Measurements from ENCODE around the gene FUZ.

The FUZ gene

DNA sequence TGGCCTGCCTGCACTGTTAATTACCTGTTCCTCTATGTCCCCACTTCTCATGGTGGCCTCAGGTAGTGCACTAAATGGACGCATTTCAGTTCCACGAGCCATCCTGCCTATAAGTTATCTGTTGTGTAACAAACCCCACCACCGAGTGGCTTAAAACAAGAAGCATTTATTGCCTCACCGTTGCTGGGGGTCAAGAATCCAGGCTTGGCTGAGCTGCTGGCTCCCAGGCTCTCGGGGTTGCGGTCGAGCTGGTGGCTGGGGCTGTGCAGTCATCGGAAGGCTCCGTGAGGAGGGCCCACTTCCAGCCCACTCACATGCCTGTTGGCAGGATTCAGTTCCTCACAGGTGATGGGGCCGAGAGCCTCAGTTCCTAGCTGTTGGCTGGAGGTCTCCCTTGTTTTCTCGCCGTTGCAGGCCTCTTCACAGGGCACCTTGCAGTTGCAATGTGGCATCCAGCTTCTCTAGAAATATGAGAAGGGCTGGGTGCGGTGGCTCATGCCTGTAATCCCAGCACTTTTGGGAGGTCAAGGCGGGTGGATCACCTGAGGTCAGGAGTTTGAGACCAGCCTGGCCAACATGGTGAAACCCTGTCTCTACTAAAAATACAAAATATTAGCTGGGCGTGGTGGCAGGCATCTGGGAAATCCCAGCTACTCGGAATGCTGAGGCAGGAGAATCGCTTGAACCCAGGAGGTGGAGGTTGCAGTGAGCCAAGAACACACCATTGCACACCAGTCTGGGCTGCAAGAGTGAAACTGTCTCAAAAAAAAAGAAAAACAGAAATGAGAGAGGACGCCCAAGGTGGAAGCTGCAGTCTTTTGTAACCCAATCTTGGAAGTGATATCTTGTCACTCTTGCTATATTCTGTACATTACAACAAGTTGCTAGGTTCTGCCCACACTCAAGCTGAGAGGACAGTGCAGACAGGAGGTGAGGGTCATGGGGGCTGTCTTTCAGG, 31.3 kb upstream of the FUZ start:
- no peaks in the 10 kb centered on the region for H3K27me3 Mint-ChIP-seq
- no peak overlapping the region for H3K4me3 Mint-ChIP-seq
- H3K4me1 Mint-ChIP-seq, result peaks cover 16% of the 10 kb centered on the region

DNA sequence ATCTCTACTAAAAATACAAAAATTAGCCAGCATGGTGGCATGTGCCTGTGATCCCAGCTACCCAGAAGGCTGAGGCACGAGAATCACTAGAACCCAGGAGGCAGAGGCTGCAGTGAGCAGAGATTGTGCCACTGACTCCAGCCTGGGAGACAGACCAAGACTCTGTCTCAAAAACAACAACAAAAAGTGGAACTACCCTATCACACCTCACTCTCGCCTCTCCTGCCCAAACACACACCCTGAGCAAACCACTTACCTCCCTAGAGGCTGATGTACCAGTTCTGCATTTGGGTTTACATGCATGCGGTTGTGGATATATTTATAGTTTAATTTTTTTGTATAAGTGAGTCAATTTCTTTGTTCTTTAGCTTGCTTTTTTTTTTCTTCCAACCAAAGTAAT, 30.2 kb upstream of the FUZ start:
- no peaks in the 10 kb centered on the region for H3K9me3 Mint-ChIP-seq
- peaks cover 4% of the 10 kb centered on the region for H3K4me1 Mint-ChIP-seq
- DNase-seq (no peak), ATAC-seq (no peak)
- H3K27me3 Mint-ChIP-seq, result no peaks in the 10 kb centered on the region
- H3K27ac Mint-ChIP-seq, result no peak overlapping the region
- peaks cover 11% of the 10 kb centered on the region for H3K36me3 Mint-ChIP-seq (ENCODE audit: low read depth)
- H3K4me3 Mint-ChIP-seq, result no peak overlapping the region

More for the DNA sequence above, 31.3 kb upstream of the FUZ start:
- Mint-ChIP-seq H3K9me3 (peaks cover 4% of the 10 kb centered on the region), H3K27ac (no peak overlapping the region), H3K36me3 (ENCODE audit: low read depth) (peaks cover 5% of the 10 kb centered on the region)
- ATAC-seq, result no peak
- no peak for DNase-seq

DNA sequence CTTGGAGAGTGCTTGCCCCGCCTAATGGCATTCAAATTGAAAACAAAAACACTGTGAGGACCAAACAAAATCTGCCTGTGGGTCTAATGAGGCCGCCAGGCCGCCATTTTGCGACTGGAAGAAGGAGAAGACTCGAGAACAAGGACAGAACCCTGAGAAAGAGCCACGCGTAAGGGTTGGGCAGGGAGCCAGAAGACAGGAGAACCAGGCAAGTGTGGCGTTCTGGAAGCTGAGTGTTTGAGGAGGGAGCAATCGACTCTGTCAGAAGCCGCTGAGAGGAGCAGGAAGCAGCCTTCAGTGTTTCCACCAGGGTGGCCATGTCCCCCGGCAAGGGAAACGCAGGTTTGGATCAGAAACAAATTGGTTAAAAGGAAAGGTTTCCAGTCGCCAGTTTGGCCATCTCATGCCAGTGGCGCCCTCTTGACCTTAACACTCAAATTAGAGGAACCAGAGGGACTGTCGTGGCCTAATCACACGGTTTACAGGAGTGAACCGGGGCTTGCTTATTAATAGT, 27.7 kb upstream of the FUZ start:
- ATAC-seq (no peak), DNase-seq (no peak)
- H3K4me1 Mint-ChIP-seq, result no peaks in the 10 kb centered on the region
- no peaks in the 10 kb centered on the region for H3K27me3 Mint-ChIP-seq
- no peak overlapping the region for H3K4me3 Mint-ChIP-seq
- H3K27ac Mint-ChIP-seq, result no peak overlapping the region
- no peaks in the 10 kb centered on the region for H3K9me3 Mint-ChIP-seq
- H3K36me3 Mint-ChIP-seq (ENCODE audit: low read depth), result peaks cover 19% of the 10 kb centered on the region

DNA sequence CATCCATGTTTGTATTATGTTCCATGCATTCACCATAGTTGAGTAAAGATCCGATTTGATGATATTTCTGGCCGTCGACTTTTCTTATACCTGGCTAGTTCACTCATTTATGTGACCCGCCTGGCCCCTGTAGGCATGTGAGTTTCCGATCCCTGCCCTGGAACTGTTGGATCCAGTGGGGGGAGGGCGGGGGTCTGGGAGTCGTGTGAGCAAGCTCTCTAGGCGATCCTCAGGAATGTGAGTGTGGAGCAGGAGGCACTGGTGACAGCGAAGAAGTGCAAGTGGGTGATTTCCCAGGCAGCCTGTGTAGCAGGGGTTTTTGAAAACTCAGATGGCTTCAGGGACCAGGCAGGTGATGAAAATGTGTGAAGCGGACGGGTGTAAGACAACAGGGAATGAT, 27.2 kb upstream of the FUZ start:
- no peak overlapping the region for H3K4me3 Mint-ChIP-seq
- no peak overlapping the region for H3K27ac Mint-ChIP-seq
- H3K36me3 Mint-ChIP-seq (ENCODE audit: low read depth), result peaks cover 19% of the 10 kb centered on the region
- ATAC-seq (no peak), DNase-seq (no peak)
- no peaks in the 10 kb centered on the region for H3K9me3 Mint-ChIP-seq
- H3K27me3 Mint-ChIP-seq, result no peaks in the 10 kb centered on the region
- no peaks in the 10 kb centered on the region for H3K4me1 Mint-ChIP-seq

DNA sequence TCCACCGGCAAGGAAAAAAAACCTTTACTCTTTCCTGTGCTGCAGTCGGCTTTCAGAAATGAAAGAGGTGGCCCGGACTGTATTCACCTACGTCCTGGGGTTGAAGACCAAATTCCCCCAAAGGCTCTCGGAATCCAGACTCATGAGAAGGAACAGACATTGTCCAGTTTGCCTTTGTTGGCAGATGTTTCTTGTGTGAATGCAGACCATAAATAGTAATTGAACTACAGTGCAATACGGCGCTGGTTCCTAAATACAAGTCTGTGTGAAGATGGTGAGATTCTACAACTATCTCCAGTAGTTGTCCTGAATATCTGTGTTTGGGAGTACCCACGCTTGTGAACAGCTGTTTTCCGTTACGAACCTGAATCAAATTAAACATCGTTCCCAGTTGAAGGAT, 26.6 kb upstream of the FUZ start:
- no peak for ATAC-seq
- Mint-ChIP-seq H3K36me3 (ENCODE audit: low read depth) (peaks cover 21% of the 10 kb centered on the region), H3K4me3 (no peak overlapping the region), H3K4me1 (no peaks in the 10 kb centered on the region), H3K27me3 (no peaks in the 10 kb centered on the region), H3K9me3 (no peaks in the 10 kb centered on the region), H3K27ac (no peak overlapping the region)
- DNase-seq, result no peak

DNA sequence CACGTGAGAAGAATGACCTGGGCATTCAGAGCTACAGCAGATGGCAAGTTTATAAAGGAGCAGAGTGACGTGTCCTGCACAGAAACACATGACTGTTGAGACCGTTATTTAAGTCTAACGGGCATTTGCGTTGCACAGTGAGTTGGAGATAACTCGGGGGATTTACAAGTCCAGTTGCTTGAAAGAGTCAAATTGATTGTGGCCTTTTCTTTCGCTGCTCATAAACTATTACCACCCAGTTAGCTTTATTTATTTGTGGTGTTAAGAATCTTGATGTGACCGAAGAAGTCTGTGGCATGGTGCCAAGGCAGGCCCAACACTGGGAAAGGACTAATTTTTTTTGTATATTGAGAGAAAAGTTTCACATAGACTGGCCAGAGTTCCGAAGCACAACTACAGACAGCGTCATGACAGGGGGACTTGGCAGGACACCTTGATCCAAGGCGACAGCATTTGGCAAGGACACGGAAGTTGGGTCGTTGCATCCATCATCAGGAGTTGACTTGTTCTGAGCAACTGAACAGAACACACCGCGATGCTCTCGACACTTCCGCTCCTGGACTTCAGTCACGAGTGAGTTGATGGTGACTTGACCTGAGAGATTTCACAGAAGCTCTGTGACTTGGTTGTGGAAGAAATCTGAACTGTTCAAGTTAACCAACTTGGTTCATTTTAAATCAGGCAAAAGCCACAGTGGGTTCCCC, 25.9 kb upstream of the FUZ start:
- Mint-ChIP-seq H3K27ac (no peak overlapping the region), H3K27me3 (no peaks in the 10 kb centered on the region), H3K4me3 (no peak overlapping the region), H3K4me1 (no peaks in the 10 kb centered on the region), H3K9me3 (no peaks in the 10 kb centered on the region), H3K36me3 (ENCODE audit: low read depth) (peaks cover 23% of the 10 kb centered on the region)
- DNase-seq, result no peak
- no peak for ATAC-seq

DNA sequence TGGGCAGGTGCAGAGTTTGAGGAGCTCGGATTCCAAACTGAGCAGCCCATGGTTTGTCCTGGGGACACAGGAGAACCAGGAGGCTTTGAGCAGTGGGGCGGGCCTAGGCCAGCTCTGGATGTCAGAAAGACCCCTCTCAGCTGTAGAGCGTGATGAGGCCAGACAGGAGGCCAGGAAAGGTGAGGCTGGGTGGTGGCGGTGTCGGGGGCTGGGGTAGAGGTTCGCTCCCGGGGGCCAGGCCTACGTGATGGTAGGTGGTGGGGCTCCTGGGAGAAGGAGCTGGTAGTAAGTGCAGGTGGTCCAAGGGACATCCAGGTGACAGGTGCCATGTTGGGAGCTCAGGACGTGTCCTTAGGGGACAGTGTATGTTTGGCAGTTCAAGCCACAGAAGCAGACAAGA, 24.3 kb upstream of the FUZ start:
- ATAC-seq (no peak), DNase-seq (no peak)
- Mint-ChIP-seq H3K9me3 (no peaks in the 10 kb centered on the region), H3K27ac (no peak overlapping the region), H3K4me1 (no peaks in the 10 kb centered on the region), H3K36me3 (ENCODE audit: low read depth) (peaks cover 23% of the 10 kb centered on the region), H3K4me3 (no peak overlapping the region), H3K27me3 (no peaks in the 10 kb centered on the region)

DNA sequence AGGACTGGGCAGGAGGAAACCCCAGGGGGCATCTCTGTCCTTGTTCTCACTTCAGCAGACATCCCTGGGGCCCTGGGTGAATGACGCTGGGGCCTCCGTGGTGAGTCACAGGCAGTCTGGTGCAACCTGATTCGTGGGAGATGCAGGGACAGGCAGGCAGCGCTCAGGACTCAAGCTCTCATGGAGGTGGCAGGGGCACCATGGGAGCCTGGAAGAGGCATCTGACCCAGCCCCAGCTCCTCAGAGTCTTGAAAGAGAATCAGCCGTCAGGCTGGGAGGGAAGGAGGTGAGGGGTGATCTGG, 23.9 kb upstream of the FUZ start:
- no peaks in the 10 kb centered on the region for H3K27me3 Mint-ChIP-seq

DNA sequence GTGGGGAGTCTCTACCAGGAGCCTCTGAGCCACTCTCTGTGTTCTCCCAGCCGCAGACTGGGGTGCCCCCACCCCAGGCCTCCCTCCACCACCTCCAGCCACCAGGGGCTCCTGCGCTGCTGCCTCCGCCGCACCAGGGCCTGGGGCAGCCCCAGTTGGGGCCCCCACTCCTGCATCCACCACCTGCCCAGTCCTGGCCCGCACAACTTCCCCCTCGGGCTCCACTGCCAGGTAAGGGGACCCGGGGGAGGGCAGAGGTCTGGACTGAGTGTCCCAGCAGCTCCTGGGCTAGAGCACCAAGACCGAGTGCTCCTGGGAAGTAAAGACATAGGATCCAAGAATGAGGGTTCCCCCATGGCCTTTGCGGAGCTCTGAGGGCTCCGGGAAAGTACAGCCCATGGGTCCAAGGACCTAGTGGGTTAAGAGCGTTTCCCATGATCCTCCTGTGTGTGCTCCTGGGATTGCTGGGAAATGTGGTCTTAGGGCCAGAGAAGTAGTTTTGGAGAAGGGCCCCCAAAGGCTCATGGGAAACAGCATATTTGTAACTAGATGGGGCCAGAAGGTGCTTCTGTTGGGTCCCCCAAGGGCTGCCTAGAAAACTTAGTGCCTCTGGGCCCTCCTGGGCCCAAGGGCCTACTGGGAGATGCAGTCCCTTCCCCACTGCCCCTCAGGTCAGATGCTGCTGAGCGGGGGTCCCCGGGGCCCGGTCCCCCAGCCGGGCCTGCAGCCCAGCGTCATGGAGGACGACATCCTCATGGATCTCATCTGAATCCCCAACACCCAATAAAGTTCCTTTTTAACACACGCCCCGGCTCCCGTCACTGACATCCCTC, 23.3 kb upstream of the FUZ start:
- ATAC-seq, result no peak
- Mint-ChIP-seq H3K4me1 (no peaks in the 10 kb centered on the region), H3K36me3 (ENCODE audit: low read depth) (peaks cover 23% of the 10 kb centered on the region), H3K27ac (no peak overlapping the region), H3K4me3 (no peak overlapping the region), H3K27me3 (no peaks in the 10 kb centered on the region), H3K9me3 (no peaks in the 10 kb centered on the region)
- no peak for DNase-seq

More for the DNA sequence above, 23.9 kb upstream of the FUZ start:
- Mint-ChIP-seq H3K4me3 (no peak overlapping the region), H3K4me1 (no peaks in the 10 kb centered on the region), H3K36me3 (ENCODE audit: low read depth) (peaks cover 23% of the 10 kb centered on the region), H3K27ac (no peak overlapping the region), H3K9me3 (no peaks in the 10 kb centered on the region)
- ATAC-seq (no peak), DNase-seq (no peak)

DNA sequence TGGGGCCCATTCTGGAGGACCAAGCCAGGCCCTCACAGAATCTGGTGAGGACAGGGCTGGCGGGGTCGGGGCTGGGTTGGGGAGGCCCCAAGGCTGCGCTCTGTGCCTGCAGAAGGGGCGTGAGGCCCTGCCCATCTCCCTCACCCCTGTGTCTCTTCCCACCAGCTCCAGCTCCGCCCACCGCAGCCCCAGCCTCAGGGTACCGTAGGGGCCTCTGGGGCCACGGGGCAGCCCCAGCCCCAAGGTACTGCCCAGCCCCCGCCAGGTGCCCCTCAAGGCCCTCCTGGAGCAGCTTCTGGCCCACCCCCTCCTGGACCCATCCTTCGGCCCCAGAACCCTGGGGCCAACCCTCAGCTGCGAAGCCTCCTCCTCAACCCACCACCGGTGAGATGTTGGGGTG, 22.5 kb upstream of the FUZ start:
- ATAC-seq (no peak), DNase-seq (no peak)
- Mint-ChIP-seq H3K9me3 (no peaks in the 10 kb centered on the region), H3K4me3 (no peak overlapping the region), H3K4me1 (no peaks in the 10 kb centered on the region), H3K27ac (no peak overlapping the region), H3K27me3 (no peaks in the 10 kb centered on the region), H3K36me3 (ENCODE audit: low read depth) (peaks cover 21% of the 10 kb centered on the region)

DNA sequence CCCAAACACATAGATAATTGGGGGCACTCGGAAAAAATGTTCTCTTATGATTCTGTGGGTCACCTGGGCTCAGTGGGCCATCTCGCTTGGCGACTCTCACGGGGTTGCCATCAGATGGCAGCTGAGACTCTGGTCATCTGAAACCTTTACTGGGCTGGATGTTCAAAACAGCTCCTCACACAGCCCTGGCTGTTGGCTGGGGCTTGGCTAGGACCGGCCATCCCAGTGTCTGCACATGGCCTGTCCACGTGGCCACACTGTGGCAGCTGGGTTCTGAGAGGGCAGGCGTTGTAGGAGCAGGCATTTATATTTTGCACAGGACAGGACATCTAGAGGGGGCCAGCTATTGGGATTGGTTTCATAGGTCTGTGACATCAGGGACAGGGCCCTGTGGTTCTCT, 20.5 kb upstream of the FUZ start:
- no peaks in the 10 kb centered on the region for H3K9me3 Mint-ChIP-seq
- ATAC-seq (no peak), DNase-seq (no peak)
- H3K36me3 Mint-ChIP-seq (ENCODE audit: low read depth), result peaks cover 13% of the 10 kb centered on the region
- no peak overlapping the region for H3K4me3 Mint-ChIP-seq
- no peaks in the 10 kb centered on the region for H3K27me3 Mint-ChIP-seq
- no peak overlapping the region for H3K27ac Mint-ChIP-seq
- H3K4me1 Mint-ChIP-seq, result no peaks in the 10 kb centered on the region

DNA sequence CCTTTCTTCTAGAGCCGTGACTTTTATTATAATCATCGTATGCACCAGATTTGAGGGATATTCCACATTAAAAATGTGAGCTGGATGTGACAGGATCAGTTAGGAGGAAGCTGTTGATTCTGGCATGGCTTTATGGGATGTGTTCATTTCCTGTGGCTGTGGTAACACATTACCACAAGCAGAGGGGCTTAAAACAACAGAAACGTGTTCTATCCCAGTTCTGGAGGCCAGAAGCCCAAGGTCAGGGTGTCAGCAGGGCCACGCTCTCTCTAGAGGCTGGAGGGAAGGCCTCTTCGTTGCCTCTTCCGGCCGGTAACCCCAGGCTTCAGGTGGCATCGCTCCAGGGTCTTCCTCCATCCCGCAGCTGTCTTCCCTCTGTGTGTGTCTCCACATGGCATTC, 19.5 kb upstream of the FUZ start:
- no peak overlapping the region for H3K27ac Mint-ChIP-seq
- H3K36me3 Mint-ChIP-seq (ENCODE audit: low read depth), result peaks cover 9% of the 10 kb centered on the region

DNA sequence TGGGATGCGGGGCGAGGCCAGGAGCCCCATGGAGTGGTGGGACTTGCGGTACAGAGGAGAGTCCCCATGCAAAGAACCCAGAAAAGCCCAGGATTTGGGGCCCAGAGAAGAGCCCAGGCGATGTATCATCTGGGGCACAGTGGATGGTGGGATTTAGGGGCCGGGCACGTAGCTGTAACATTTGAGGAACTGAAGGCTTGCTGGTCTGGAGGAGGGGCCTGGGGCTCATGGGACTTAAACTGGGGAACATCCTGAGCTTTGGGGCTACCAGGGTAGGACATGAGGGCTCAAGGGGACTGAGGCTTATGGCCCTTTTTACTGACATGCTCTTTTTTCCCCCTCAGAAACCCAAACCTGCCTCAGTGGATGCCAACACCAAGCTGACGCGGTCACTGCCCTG, 18.5 kb upstream of the FUZ start:
- no peak for DNase-seq
- no peak overlapping the region for H3K27ac Mint-ChIP-seq
- H3K27me3 Mint-ChIP-seq, result no peaks in the 10 kb centered on the region
- H3K4me3 Mint-ChIP-seq, result no peak overlapping the region
- H3K36me3 Mint-ChIP-seq (ENCODE audit: low read depth), result peaks cover 4% of the 10 kb centered on the region
- ATAC-seq, result no peak
- no peaks in the 10 kb centered on the region for H3K4me1 Mint-ChIP-seq
- H3K9me3 Mint-ChIP-seq, result no peaks in the 10 kb centered on the region

More for the DNA sequence above, 19.5 kb upstream of the FUZ start:
- Mint-ChIP-seq H3K4me1 (no peaks in the 10 kb centered on the region), H3K27me3 (no peaks in the 10 kb centered on the region), H3K4me3 (no peak overlapping the region), H3K9me3 (no peaks in the 10 kb centered on the region)
- DNase-seq, result no peak
- ATAC-seq, result no peak

DNA sequence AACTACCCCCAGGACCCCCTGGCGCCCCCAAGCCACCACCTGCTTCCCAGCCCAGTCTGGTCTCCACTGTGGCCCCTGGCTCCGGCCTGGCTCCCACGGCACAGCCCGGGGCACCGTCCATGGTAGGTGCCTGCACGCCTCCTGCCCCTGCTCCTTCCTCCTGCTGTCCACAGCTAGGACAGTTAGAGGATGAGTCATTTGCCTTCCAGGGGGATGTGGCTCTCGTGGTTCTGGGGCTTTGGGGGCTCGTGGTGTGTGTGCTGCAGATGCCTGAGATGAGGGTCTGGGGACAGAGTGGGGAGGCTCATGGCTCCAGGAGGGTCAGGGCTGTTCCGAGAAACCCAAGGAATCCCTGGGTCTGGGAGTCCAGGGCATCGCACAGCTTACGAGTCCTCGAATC, 17.7 kb upstream of the FUZ start:
- Mint-ChIP-seq H3K27ac (no peak overlapping the region), H3K9me3 (no peaks in the 10 kb centered on the region), H3K4me3 (no peak overlapping the region), H3K27me3 (no peaks in the 10 kb centered on the region), H3K36me3 (ENCODE audit: low read depth) (peaks cover 4% of the 10 kb centered on the region), H3K4me1 (no peaks in the 10 kb centered on the region)
- ATAC-seq, result no peak
- DNase-seq, result no peak

Measured in activated naive CD8-positive, alpha-beta T cell treated with anti-CD3 and anti-CD28 coated beads, Interleukin-2, amount 50 U/mL, for 24 hours (primary cell).